Adrenal gland (tissue), 12 donors: Measurements from ENCODE around the gene ESYT2. TPM values are rescaled to one million over a fixed set of nuclear protein-coding genes. Genes with fewer than 3 reads are reported as not detected.

ENCODE experiments used
- DNase-seq, 7 donors: peaks; one replicate each; pipeline ENCODE4 v3.0.0-alpha.2; 2019 to 2020
- H3K27ac ChIP-seq, 5 donors: fragments of 200-600 bp; sonication (generic) in 4 of 5; 1 replicate in 3 of 5; 2 replicates in 2 of 5; pipeline versions ENCODE4 v1.5.1 to v1.8.0; 2016 to 2020; ENCODE audit warnings: mild to moderate bottlenecking in 1 of 5
- H3K27me3 ChIP-seq: fragments of 200-600 bp; 2 replicates; pipeline ENCODE4 v1.8.0; 2021
- H3K36me3 ChIP-seq, 2 donors: fragments of 200-600 bp; replicated peaks in 1 of 2; 1 replicate in 1 of 2; 2 replicates in 1 of 2; pipeline versions ENCODE4 v1.5.1 to v1.8.0; 2018 to 2022
- H3K4me1 ChIP-seq, 2 donors: fragments of 200-600 bp; replicated peaks in 1 of 2; 1 replicate in 1 of 2; 2 replicates in 1 of 2; pipeline versions ENCODE4 v1.5.1 to v1.8.0; 2018 to 2021
- H3K4me3 ChIP-seq, 4 donors: fragments of 200-600 bp; sonication (generic) in 3 of 4; one replicate each; pipeline ENCODE4 v1.5.1; 2016 to 2018
- H3K9me3 ChIP-seq, 3 donors: fragments of 200-600 bp; sonication (generic) in 1 of 3; replicated peaks in 1 of 3; 1 replicate in 2 of 3; 2 replicates in 1 of 3; pipeline versions ENCODE4 v1.5.1 to v1.8.0; 2016 to 2021
- POLR2A ChIP-seq, 2 donors: fragments of 450-650 bp; IDR thresholded peaks; one replicate each; pipeline ENCODE4 v1.6.1; 2017; ENCODE audit warnings: antibody characterized with exemption in 2 of 2, mild to moderate bottlenecking in 2 of 2, moderate library complexity in 1 of 2
- WGBS, 4 donors: extraction: QIAGEN DNeasy Blood & Tissue Kit in 2 of 4; methylation state at CpG; one replicate each; pipeline versions ENCODE4 v1.1.5 to v1.1.7; 2013 to 2017; 5-methylcytosine and 5-hydroxymethylcytosine counted together
- intact Hi-C, 2 donors: fragments of 100-400 bp; cut with DNase I; formaldehyde crosslinking; loops; one replicate each; pipeline versions ENCODE4 v1.14.1 to v1.15.0; 2022 to 2023
- polyA plus RNA-seq, 3 donors: library from polyadenylated mRNA; stranded (reverse); fragments of 200-250 nt in 2 of 3; fragments of 350-450 nt in 1 of 3; fragmentation: Illumina TruSeq in 1 of 3; extraction: RNeasy Lipid Tissue Mini Kit (QIAGEN cat#74804) in 1 of 3; gene quantifications; one replicate each; pipeline ENCODE4 v1.2.3, GENCODE V29; 2013 to 2014
- total RNA-seq, 9 donors: library from RNA; depleted of rRNA in 4 of 9; stranded (reverse); fragments of >200 nt in 4 of 9; fragments of 120-200 nt in 1 of 9; fragmentation: NEBNext Ultra II Directional in 1 of 9; extraction: Animal tissue kit (Norgen Biotek cat#: 25700) in 1 of 9; gene quantifications; one replicate each; pipeline versions ENCODE4 v1.1.0 to v1.2.4, GENCODE V29; 2013 to 2023
- TF ChIP-seq, protein P1 (sequence below), 6 experiments: fragments of 450-650 bp in 4 of 6; fragments of 200-600 bp in 2 of 6; sonication (generic) in 1 of 6; IDR thresholded peaks; 1 replicate in 5 of 6; 2 replicates in 1 of 6; pipeline versions ENCODE4 v1.5.1 to v1.8.0; 2016 to 2021; ENCODE audit warnings: antibody characterized with exemption in 6 of 6, mild to moderate bottlenecking in 2 of 6, moderate library complexity in 1 of 6
- donor health status: healthy with polysubstance abuse.
- donor health status: Bipolar disorder and iron deficiency.
- donor health status: DM: yes; HTN: yes; CAD: no.
- donor health status: DM: no; HTN: no; CAD: no.
- donor health status: DM: no; HTN: no; CAD: no.
- donor health status: DM: yes; HTN: yes; CAD: no.

Gene ESYT2
- total and polyA plus RNA-seq, 12 donors = 16.8 to 104 (median 77.5) TPM

DNA sequence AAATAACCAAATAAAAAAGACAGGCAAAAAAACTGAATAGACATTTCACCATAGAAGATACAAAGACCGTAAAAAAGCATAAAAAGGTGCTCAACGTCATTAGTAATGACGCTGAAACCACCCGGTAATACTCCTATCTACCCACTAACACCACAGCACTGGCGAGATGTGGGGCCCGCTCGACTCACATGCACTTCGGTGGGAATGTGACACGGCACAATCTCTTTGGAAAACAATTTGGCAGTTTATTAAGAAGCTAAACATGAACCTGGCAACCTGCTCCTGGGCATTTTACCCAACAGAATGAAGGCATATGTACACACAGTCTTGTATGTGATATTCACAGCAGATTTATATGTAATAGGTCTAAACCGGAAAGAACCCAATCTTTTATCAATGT lies 81.9 kb downstream of the ESYT2 start:
- H3K36me3 ChIP-seq = peaks cover 0 to 31% of the 10 kb centered on the region in 2 donors
- H3K9me3 ChIP-seq = no peaks in the 10 kb centered on the region
- TF ChIP-seq, protein P1, sequence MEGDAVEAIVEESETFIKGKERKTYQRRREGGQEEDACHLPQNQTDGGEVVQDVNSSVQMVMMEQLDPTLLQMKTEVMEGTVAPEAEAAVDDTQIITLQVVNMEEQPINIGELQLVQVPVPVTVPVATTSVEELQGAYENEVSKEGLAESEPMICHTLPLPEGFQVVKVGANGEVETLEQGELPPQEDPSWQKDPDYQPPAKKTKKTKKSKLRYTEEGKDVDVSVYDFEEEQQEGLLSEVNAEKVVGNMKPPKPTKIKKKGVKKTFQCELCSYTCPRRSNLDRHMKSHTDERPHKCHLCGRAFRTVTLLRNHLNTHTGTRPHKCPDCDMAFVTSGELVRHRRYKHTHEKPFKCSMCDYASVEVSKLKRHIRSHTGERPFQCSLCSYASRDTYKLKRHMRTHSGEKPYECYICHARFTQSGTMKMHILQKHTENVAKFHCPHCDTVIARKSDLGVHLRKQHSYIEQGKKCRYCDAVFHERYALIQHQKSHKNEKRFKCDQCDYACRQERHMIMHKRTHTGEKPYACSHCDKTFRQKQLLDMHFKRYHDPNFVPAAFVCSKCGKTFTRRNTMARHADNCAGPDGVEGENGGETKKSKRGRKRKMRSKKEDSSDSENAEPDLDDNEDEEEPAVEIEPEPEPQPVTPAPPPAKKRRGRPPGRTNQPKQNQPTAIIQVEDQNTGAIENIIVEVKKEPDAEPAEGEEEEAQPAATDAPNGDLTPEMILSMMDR (IDR thresholded peaks at IDR 0.05) = no peak
- TF ChIP-seq POLR2A (IDR thresholded peaks at IDR 0.05) = no peak
- no peak overlapping the region for H3K27ac ChIP-seq
- no peak for DNase-seq
- H3K4me1 ChIP-seq = no peaks in the 10 kb centered on the region
- no peak overlapping the region for H3K4me3 ChIP-seq
- intact Hi-C loops = no loop called here
- no peaks in the 10 kb centered on the region for H3K27me3 ChIP-seq
- WGBS, 4 donors = 94 to 97% (median 95%) methylated on average over 10 of the region's 10 CpGs

DNA sequence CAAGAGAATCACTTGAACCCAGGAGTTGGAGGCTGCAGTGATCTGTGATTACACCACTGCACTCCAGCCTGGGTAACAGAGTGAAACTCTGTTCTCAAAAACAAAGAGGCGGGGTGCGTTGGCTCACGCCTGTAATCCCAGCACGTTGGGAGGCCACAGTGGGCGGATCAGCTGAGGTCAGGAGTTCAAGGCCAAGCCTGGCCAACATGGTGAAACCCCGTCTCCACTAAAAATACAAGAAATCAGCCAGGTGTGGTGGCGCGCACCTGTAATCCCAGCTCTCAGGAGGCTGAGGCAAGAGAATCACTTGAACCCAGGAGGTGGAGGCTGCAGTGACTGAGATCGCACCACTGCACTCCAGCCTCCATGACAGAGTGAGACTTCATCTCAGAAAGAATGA lies 82.4 kb downstream of the ESYT2 start:
- Histone ChIP-seq H3K27me3 (no peaks in the 10 kb centered on the region), H3K27ac (no peak overlapping the region), H3K4me3 (no peak overlapping the region), H3K4me1 (no peaks in the 10 kb centered on the region), H3K36me3 (peaks cover 0 to 35% of the 10 kb centered on the region in 2 donors), H3K9me3 (no peaks in the 10 kb centered on the region)
- WGBS, 4 donors = 84 to 95% (median 86%) methylated on average over 9 of the region's 9 CpGs
- intact Hi-C loops = no loop called here
- DNase-seq = no peak
- TF ChIP-seq, protein P1 (IDR thresholded peaks at IDR 0.05) = no peak

DNA sequence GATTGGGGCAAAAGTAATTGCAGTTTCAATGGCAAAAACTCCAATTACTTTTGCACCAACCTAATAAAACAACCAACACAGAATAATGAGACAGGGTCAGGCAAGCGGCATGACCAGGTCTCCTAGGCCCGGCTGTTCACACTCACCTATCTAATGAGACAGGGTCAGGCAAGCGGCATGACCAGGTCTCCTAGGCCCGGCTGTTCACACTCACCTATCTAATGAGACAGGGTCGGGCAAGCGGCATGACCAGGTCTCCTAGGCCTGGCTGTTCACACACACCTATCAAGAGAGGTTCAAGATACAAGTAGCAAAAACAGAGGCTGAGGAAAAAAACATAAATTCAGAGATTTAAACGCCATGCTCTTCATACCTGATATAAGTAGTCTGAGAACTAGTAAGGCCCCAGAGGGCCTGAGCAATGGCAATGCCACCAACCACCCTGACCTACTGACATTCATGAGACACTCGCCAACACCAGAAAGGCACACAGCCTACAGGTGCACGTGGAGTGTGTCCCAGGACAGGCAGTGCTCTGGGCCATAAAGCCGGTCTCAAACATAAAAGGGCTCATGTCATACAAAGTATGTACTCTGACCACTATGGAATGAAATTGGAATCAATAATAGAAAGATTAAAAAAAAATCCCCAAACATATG lies 84.1 kb downstream of the ESYT2 start:
- 85 to 94% (median 89%) methylated on average over 9 to 10 of the region's 10 CpGs for WGBS, 4 donors
- peaks cover 0 to 7% of the 10 kb centered on the region in 2 donors for H3K4me1 ChIP-seq
- H3K9me3 ChIP-seq = no peaks in the 10 kb centered on the region
- no peaks in the 10 kb centered on the region for H3K27me3 ChIP-seq
- peaks cover 0 to 50% of the 10 kb centered on the region in 2 donors for H3K36me3 ChIP-seq
- TF ChIP-seq POLR2A (IDR thresholded peaks at IDR 0.05) = no peak
- TF ChIP-seq, protein P1 (IDR thresholded peaks at IDR 0.05) = no peak
- H3K4me3 ChIP-seq = no peak overlapping the region
- intact Hi-C loops = no loop called here
- no peak overlapping the region for H3K27ac ChIP-seq
- no peak for DNase-seq

DNA sequence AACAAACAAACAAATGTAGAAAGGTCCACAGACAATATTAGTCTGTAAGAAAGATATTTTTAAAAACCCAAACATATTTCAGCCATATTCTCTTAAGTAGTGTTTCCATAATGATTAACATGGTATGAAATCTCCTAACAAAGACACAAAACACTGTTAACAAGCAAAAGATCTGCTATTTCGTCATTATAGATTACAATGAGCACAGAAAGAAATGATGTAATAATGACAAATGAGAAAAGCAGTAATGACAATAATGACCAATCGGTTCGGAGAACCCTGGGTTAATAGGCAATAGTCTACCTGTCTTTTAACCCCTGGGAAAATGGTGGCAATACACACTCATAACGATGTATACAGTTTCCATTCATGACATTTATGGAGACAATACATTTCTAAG lies 85.2 kb downstream of the ESYT2 start:
- no peak for TF ChIP-seq POLR2A (IDR thresholded peaks at IDR 0.05)
- TF ChIP-seq, protein P1 (IDR thresholded peaks at IDR 0.05) = no peak
- no peaks in the 10 kb centered on the region for H3K27me3 ChIP-seq
- H3K36me3 ChIP-seq = peaks cover 0 to 57% of the 10 kb centered on the region in 2 donors
- WGBS, 4 donors = 78 to 94% (median 91%) methylated on average over 4 of the region's 4 CpGs
- no peak overlapping the region for H3K27ac ChIP-seq
- no peak for DNase-seq
- no peaks in the 10 kb centered on the region for H3K9me3 ChIP-seq
- peaks cover 0 to 13% of the 10 kb centered on the region in 2 donors for H3K4me1 ChIP-seq
- intact Hi-C loops = no loop called here
- no peak overlapping the region for H3K4me3 ChIP-seq
